Mesodermal cell (in vitro differentiated cells): ENCODE results near the gene CDH23.

Source experiments
- H3K27ac ChIP-seq: 2 replicates; pipeline ENCODE4 v1.7.0; 2013; ENCODE audit warnings: mild to moderate bottlenecking, low read depth, low read length, moderate library complexity; ENCODE audit not compliant: severe bottlenecking
- H3K36me3 ChIP-seq: 2 replicates; pipeline ENCODE4 v1.7.1; 2013; ENCODE audit warnings: mild to moderate bottlenecking, low read length, moderate library complexity; ENCODE audit not compliant: control insufficient read depth, insufficient read depth
- H3K4me1 ChIP-seq: one replicate; pipeline ENCODE4 v1.7.1; 2013; ENCODE audit warnings: mild to moderate bottlenecking, low read length; ENCODE audit not compliant: insufficient read depth, control insufficient read depth, poor library complexity, severe bottlenecking
- H3K4me3 ChIP-seq: 2 replicates; pipeline ENCODE4 v1.7.0; 2013; ENCODE audit warnings: low read length, control low read depth, mild to moderate bottlenecking; ENCODE audit not compliant: insufficient read depth, poor library complexity, severe bottlenecking; ENCODE audit errors: extremely low read depth
- H3K9me3 ChIP-seq: 2 replicates; pipeline ENCODE4 v1.7.1; 2013; ENCODE audit warnings: mild to moderate bottlenecking, low read length, moderate library complexity; ENCODE audit not compliant: control insufficient read depth
- WGBS, 2 experiments: methylation state at CpG; one replicate each; pipeline ENCODE4 v1.1.5; 2013; ENCODE audit warnings: missing lambda C conversion rate in 2 of 2; ENCODE audit not compliant: insufficient coverage in 2 of 2; 5-methylcytosine and 5-hydroxymethylcytosine counted together

Gene CDH23

GRCh38 chr10:71538608-71539260 is 142.0 kb downstream of the CDH23 start:
- no peak overlapping the region for H3K27ac ChIP-seq
- 91 to 94% methylated on average over 6 to 8 of the region's 9 CpGs for WGBS, 2 experiments
- no peak overlapping the region for H3K4me3 ChIP-seq
- H3K4me1 ChIP-seq = peaks cover 7% of the 10 kb centered on the region
- H3K36me3 ChIP-seq = no peaks in the 10 kb centered on the region
- no peaks in the 10 kb centered on the region for H3K9me3 ChIP-seq

GRCh38 chr10:71539442-71540118 is 142.9 kb downstream of the CDH23 start:
- H3K4me1 ChIP-seq = peaks cover 6% of the 10 kb centered on the region
- H3K27ac ChIP-seq = no peak overlapping the region
- H3K36me3 ChIP-seq = no peaks in the 10 kb centered on the region
- H3K9me3 ChIP-seq = no peaks in the 10 kb centered on the region
- WGBS, 2 experiments = 57 to 67% methylated on average over 1 to 3 of the region's 3 CpGs
- H3K4me3 ChIP-seq = no peak overlapping the region

GRCh38 chr10:71542478-71542877 is 145.8 kb downstream of the CDH23 start:
- Histone ChIP-seq H3K36me3 (no peaks in the 10 kb centered on the region), H3K27ac (no peak overlapping the region), H3K9me3 (no peaks in the 10 kb centered on the region), H3K4me3 (no peak overlapping the region), H3K4me1 (no peaks in the 10 kb centered on the region)
- WGBS, 2 experiments = 68 to 83% methylated on average over 5 to 6 of the region's 7 CpGs

- no peak overlapping the region for H3K27ac ChIP-seq
- no peaks in the 10 kb centered on the region for H3K9me3 ChIP-seq
- H3K36me3 ChIP-seq = no peaks in the 10 kb centered on the region
- no peak overlapping the region for H3K4me3 ChIP-seq
- 43 to 57% methylated on average over 1 of the region's 3 CpGs for WGBS, 2 experiments
- peaks cover 5% of the 10 kb centered on the region for H3K4me1 ChIP-seq
These were observed 147.0 kb downstream of the CDH23 start for GRCh38 chr10:71543608-71544170.

- WGBS, 2 experiments = 77 to 85% methylated on average over 9 to 10 of the region's 10 CpGs
- Histone ChIP-seq H3K4me1 (peaks cover 5% of the 10 kb centered on the region), H3K36me3 (no peaks in the 10 kb centered on the region), H3K27ac (no peak overlapping the region), H3K4me3 (no peak overlapping the region), H3K9me3 (no peaks in the 10 kb centered on the region)
These were observed 148.3 kb downstream of the CDH23 start for GRCh38 chr10:71545001-71545400.

GRCh38 chr10:71546220-71546619 is 149.5 kb downstream of the CDH23 start:
- H3K9me3 ChIP-seq = no peaks in the 10 kb centered on the region
- H3K4me3 ChIP-seq = no peak overlapping the region
- H3K27ac ChIP-seq = no peak overlapping the region
- H3K36me3 ChIP-seq = no peaks in the 10 kb centered on the region
- WGBS, 2 experiments = 91% methylated on average over 7 of the region's 7 CpGs
- peaks cover 5% of the 10 kb centered on the region for H3K4me1 ChIP-seq

- Histone ChIP-seq H3K4me3 (no peak overlapping the region), H3K9me3 (no peaks in the 10 kb centered on the region), H3K36me3 (no peaks in the 10 kb centered on the region), H3K4me1 (peaks cover 5% of the 10 kb centered on the region), H3K27ac (peak overlapping the region; percentile 62)
- WGBS, 2 experiments = 90 to 93% methylated on average over 10 to 12 of the region's 12 CpGs
These were observed 150.6 kb downstream of the CDH23 start for GRCh38 chr10:71547312-71547711.

- WGBS, 2 experiments = 74 to 84% methylated on average over 18 to 19 of the region's 20 CpGs
- H3K4me1 ChIP-seq = peaks cover 5% of the 10 kb centered on the region
- H3K36me3 ChIP-seq = no peaks in the 10 kb centered on the region
- H3K4me3 ChIP-seq = no peak overlapping the region
- no peaks in the 10 kb centered on the region for H3K9me3 ChIP-seq
- peak overlapping the region; percentile 62 for H3K27ac ChIP-seq
These were observed 151.4 kb downstream of the CDH23 start for GRCh38 chr10:71547876-71548846.

- Histone ChIP-seq H3K4me1 (peaks cover 5% of the 10 kb centered on the region), H3K27ac (no peak overlapping the region), H3K4me3 (no peak overlapping the region), H3K9me3 (no peaks in the 10 kb centered on the region), H3K36me3 (no peaks in the 10 kb centered on the region)
- 90 to 93% methylated on average over 8 of the region's 11 CpGs for WGBS, 2 experiments
These were observed 153.2 kb downstream of the CDH23 start for GRCh38 chr10:71549766-71550533.

GRCh38 chr10:71550628-71551027 is 153.9 kb downstream of the CDH23 start:
- H3K9me3 ChIP-seq = no peaks in the 10 kb centered on the region
- H3K4me1 ChIP-seq = peaks cover 5% of the 10 kb centered on the region
- 85% methylated on average over 4 of the region's 7 CpGs; no CpG with 5 or more reads in 1 of the 2 experiments for WGBS, 2 experiments
- H3K4me3 ChIP-seq = no peak overlapping the region
- no peak overlapping the region for H3K27ac ChIP-seq
- H3K36me3 ChIP-seq = no peaks in the 10 kb centered on the region
